ENCODE data around the gene GMDS. TPM values are rescaled to one million over a fixed set of nuclear protein-coding genes. Genes with fewer than 3 reads are reported as not detected.

Gene GMDS
- polyA plus RNA-seq, 1 donor (not counting 4 experiments of a cell fraction or from before 2014, with no cell fraction given) = 22.1 TPM

GRCh38 chr6:1580109-1580508, 665.3 kb downstream of the GMDS start:
- Histone ChIP-seq H3K9ac (ENCODE audit: control insufficient read depth, extremely low read depth, insufficient read depth, low read length) (no peak overlapping the region), H3K27ac (ENCODE audit: control insufficient read depth, insufficient read depth, low read length) (no peak overlapping the region), H3K79me2 (ENCODE audit: control insufficient read depth, insufficient read depth, low read length) (no peaks in the 10 kb centered on the region), H3K4me1 (ENCODE audit: control insufficient read depth, extremely low read depth, insufficient read depth, low read length) (no peaks in the 10 kb centered on the region), H3K4me2 (ENCODE audit: control insufficient read depth, extremely low read depth, insufficient read depth, low read depth, low read length) (no peak overlapping the region), H3K9me1 (ENCODE audit: control insufficient read depth, extremely low read depth, insufficient read depth, low read length) (no peaks in the 10 kb centered on the region), H3K4me3 (ENCODE audit: control insufficient read depth in 2 of 3, extremely low read depth in 1 of 3, insufficient read depth in 2 of 3, low read depth in 1 of 3, low read length in 3 of 3) (no peak overlapping the region), H2AFZ (ENCODE audit: control insufficient read depth, low read length) (no peak overlapping the region), H3K27me3 (ENCODE audit: control insufficient read depth, extremely low read depth, insufficient read depth, low read length) (peaks cover 15% of the 10 kb centered on the region), H3K9me3 (ENCODE audit: control insufficient read depth, low read depth, low read length) (no peaks in the 10 kb centered on the region), H4K20me1 (ENCODE audit: control insufficient read depth, extremely low read depth, insufficient read depth, low read length) (no peaks in the 10 kb centered on the region), H3K36me3 (ENCODE audit: control insufficient read depth in 2 of 2, extremely low read depth in 1 of 2, insufficient read depth in 2 of 2, low read length in 2 of 2) (no peaks in the 10 kb centered on the region)
- DNase-seq (ENCODE audit: low read depth, low spot score) (no peak), FAIRE-seq (no peak)
- dilution Hi-C loops (cut with MboI; ENCODE audit: extremely low pct_ligation_motif_present, low sequenced_read_pairs) = no loop called here
- TF ChIP-seq EZH2 (IDR thresholded peaks at IDR 0.05; ENCODE audit: low read length) (no peak), CTCF (optimal IDR thresholded peaks at IDR 0.05 in 1 of 3, IDR thresholded peaks at IDR 0.05 in 1 of 3, conservative IDR thresholded peaks at IDR 0.05 in 1 of 3; ENCODE audit: extremely low read depth in 1 of 3, insufficient read depth in 2 of 3, low read length in 3 of 3) (no peak)

- no peak for DNase-seq (ENCODE audit: low read depth, low spot score)
- FAIRE-seq = no peak
- Histone ChIP-seq H3K4me2 (ENCODE audit: control insufficient read depth, extremely low read depth, insufficient read depth, low read depth, low read length) (no peak overlapping the region), H3K36me3 (ENCODE audit: control insufficient read depth in 2 of 2, extremely low read depth in 1 of 2, insufficient read depth in 2 of 2, low read length in 2 of 2) (no peaks in the 10 kb centered on the region), H3K9ac (ENCODE audit: control insufficient read depth, extremely low read depth, insufficient read depth, low read length) (no peak overlapping the region), H4K20me1 (ENCODE audit: control insufficient read depth, extremely low read depth, insufficient read depth, low read length) (no peaks in the 10 kb centered on the region), H3K27me3 (ENCODE audit: control insufficient read depth, extremely low read depth, insufficient read depth, low read length) (peaks cover 6% of the 10 kb centered on the region), H3K27ac (ENCODE audit: control insufficient read depth, insufficient read depth, low read length) (no peak overlapping the region), H3K4me1 (ENCODE audit: control insufficient read depth, extremely low read depth, insufficient read depth, low read length) (no peaks in the 10 kb centered on the region), H3K4me3 (ENCODE audit: control insufficient read depth in 2 of 3, extremely low read depth in 1 of 3, insufficient read depth in 2 of 3, low read depth in 1 of 3, low read length in 3 of 3) (no peak overlapping the region), H3K79me2 (ENCODE audit: control insufficient read depth, insufficient read depth, low read length) (no peaks in the 10 kb centered on the region), H2AFZ (ENCODE audit: control insufficient read depth, low read length) (no peak overlapping the region), H3K9me1 (ENCODE audit: control insufficient read depth, extremely low read depth, insufficient read depth, low read length) (no peaks in the 10 kb centered on the region), H3K9me3 (ENCODE audit: control insufficient read depth, low read depth, low read length) (no peaks in the 10 kb centered on the region)
- no peak for TF ChIP-seq CTCF (optimal IDR thresholded peaks at IDR 0.05 in 1 of 3, IDR thresholded peaks at IDR 0.05 in 1 of 3, conservative IDR thresholded peaks at IDR 0.05 in 1 of 3; ENCODE audit: extremely low read depth in 1 of 3, insufficient read depth in 2 of 3, low read length in 3 of 3)
- TF ChIP-seq EZH2 (IDR thresholded peaks at IDR 0.05; ENCODE audit: low read length) = no peak
- dilution Hi-C loops (cut with MboI; ENCODE audit: extremely low pct_ligation_motif_present, low sequenced_read_pairs) = no loop called here
Measured at GRCh38 chr6:1579096-1579495, 666.3 kb downstream of the GMDS start.

Data from keratinocyte (primary cell).